GM12878 (cell line): Measurements from ENCODE around the gene EEF2K.

ENCODE experiments used
- ATF3 ChIP-seq: IDR thresholded peaks from 2 replicates; pipeline ENCODE4 v1.6.1; 2011; ENCODE audit warnings: low read depth, mild to moderate bottlenecking, low read length, moderate library complexity, borderline replicate concordance; ENCODE audit errors: extremely low read depth
- CTCF ChIP-seq, 3 experiments: IDR thresholded peaks in 2 of 3; conservative IDR thresholded peaks in 1 of 3; 2 replicates each; pipeline ENCODE4 v1.5.1; 2011; ENCODE audit warnings: low read depth in 3 of 3, low read length in 3 of 3, mild to moderate bottlenecking in 3 of 3, control low read depth in 2 of 3, moderate library complexity in 2 of 3, inconsistent platforms in 1 of 3, mixed read lengths in 1 of 3; ENCODE audit not compliant: control insufficient read depth in 2 of 3, insufficient read depth in 1 of 3; ENCODE audit errors: extremely low read depth in 1 of 3
- EP300 ChIP-seq, 2 experiments: fragments of 150-350 bp in 1 of 2; IDR thresholded peaks; 2 replicates each; pipeline ENCODE4 v1.6.1; 2011 to 2012; ENCODE audit warnings: low read depth in 2 of 2, low read length in 2 of 2, borderline replicate concordance in 1 of 2, improper control_type of control experiment in 1 of 2, inconsistent platforms in 1 of 2; ENCODE audit not compliant: control insufficient read depth in 1 of 2
- POU2F2 ChIP-seq: IDR thresholded peaks from 3 replicates; pipeline ENCODE4 v1.6.1; 2011; ENCODE audit warnings: low read depth, mild to moderate bottlenecking, low read length, borderline replicate concordance
- WRNIP1 ChIP-seq: IDR thresholded peaks from 2 replicates; pipeline ENCODE4 v1.6.1; 2011; ENCODE audit warnings: low read depth, low read length, improper control_type of control experiment, borderline replicate concordance
- ZBED1 ChIP-seq: IDR thresholded peaks from 2 replicates; pipeline ENCODE4 v1.6.1; 2016; ENCODE audit warnings: borderline replicate concordance
- TF ChIP-seq, protein P1 (sequence below): IDR thresholded peaks from 2 replicates; pipeline ENCODE4 v1.6.1; 2012; ENCODE audit warnings: low read depth, low read length, improper control_type of control experiment

DNA sequence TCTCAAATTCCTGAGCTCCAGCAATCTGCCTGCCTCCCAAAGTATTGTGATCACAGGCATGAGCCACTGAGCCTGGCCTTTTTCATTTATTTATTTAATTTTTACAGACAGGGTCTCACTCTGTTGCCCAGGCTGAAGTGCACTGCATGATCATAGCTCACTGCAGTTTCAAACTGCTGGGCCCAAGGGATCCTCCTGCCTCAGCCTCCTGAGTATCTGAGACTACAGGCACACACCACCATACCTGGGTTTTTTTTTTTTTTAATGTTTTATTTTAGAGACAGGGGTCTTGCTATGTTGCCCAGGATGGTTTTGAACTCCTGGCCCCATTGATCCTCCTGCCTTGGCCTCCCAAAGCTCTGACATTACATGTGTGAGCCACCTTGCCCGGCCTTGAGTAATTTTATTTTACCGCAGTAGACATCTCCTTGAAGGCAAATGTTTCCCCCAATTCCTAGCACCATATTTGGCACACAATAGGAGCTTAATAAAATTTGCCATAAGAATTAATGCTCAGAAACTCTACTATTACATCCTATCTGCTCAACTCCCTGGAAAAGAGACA, 1.9 kb upstream of the EEF2K start:
- TF ChIP-seq, protein P1, sequence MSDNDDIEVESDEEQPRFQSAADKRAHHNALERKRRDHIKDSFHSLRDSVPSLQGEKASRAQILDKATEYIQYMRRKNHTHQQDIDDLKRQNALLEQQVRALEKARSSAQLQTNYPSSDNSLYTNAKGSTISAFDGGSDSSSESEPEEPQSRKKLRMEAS = no peak
- TF ChIP-seq POU2F2 (no peak), CTCF (IDR thresholded peaks at IDR 0.05 in 2 of 3, conservative IDR thresholded peaks at IDR 0.05 in 1 of 3; ENCODE audit: control insufficient read depth in 2 of 3, extremely low read depth in 1 of 3, insufficient read depth in 1 of 3, low read depth in 3 of 3, low read length in 3 of 3) (no peak), WRNIP1 (no peak), ZBED1 (no peak), ATF3 (no peak), EP300 (IDR thresholded peaks at IDR 0.05; ENCODE audit: borderline replicate concordance in 1 of 2, control insufficient read depth in 1 of 2, low read depth in 2 of 2, low read length in 2 of 2) (no peak)
